ENCODE data around the gene BLOC1S3. TPM values are rescaled to one million over a fixed set of nuclear protein-coding genes. Genes with fewer than 3 reads are reported as not detected.

Gene BLOC1S3
- total RNA-seq, 1 donor, result 7.7 TPM

GRCh38 chr19:45215391-45216191 is 37.0 kb downstream of the BLOC1S3 start:
- no peak overlapping the region for H3K4me3 ChIP-seq (ENCODE audit: low read depth, low read length)
- DNase-seq (ENCODE audit: low read depth), result no peak
- TF ChIP-seq CTCF (IDR thresholded peaks at IDR 0.05; ENCODE audit: insufficient read depth, low read length), result no peak

- DNase-seq (ENCODE audit: low read depth), result peak; percentile 58
- no peak for TF ChIP-seq CTCF (IDR thresholded peaks at IDR 0.05; ENCODE audit: insufficient read depth, low read length)
- no peak overlapping the region for H3K4me3 ChIP-seq (ENCODE audit: low read depth, low read length)
These were observed 38.1 kb downstream of the BLOC1S3 start for GRCh38 chr19:45216667-45217066.

GRCh38 chr19:45217193-45217956 is 38.8 kb downstream of the BLOC1S3 start:
- peak overlapping the region; percentile 3 for H3K4me3 ChIP-seq (ENCODE audit: low read depth, low read length)
- no peak for TF ChIP-seq CTCF (IDR thresholded peaks at IDR 0.05; ENCODE audit: insufficient read depth, low read length)
- no peak for DNase-seq (ENCODE audit: low read depth)

- no peak overlapping the region for H3K4me3 ChIP-seq (ENCODE audit: low read depth, low read length)
- TF ChIP-seq CTCF (IDR thresholded peaks at IDR 0.05; ENCODE audit: insufficient read depth, low read length), result no peak
- DNase-seq (ENCODE audit: low read depth), result no peak
These were observed 39.4 kb downstream of the BLOC1S3 start for GRCh38 chr19:45217957-45218334.

GRCh38 chr19:45218426-45218825 is 39.8 kb downstream of the BLOC1S3 start:
- DNase-seq (ENCODE audit: low read depth), result no peak
- no peak overlapping the region for H3K4me3 ChIP-seq (ENCODE audit: low read depth, low read length)
- no peak for TF ChIP-seq CTCF (IDR thresholded peaks at IDR 0.05; ENCODE audit: insufficient read depth, low read length)

- TF ChIP-seq CTCF (IDR thresholded peaks at IDR 0.05; ENCODE audit: insufficient read depth, low read length), result no peak
- H3K4me3 ChIP-seq (ENCODE audit: low read depth, low read length), result no peak overlapping the region
These were observed 40.5 kb downstream of the BLOC1S3 start for GRCh38 chr19:45218911-45219743.

More at GRCh38 chr19:45218911-45219743, 40.5 kb downstream of the BLOC1S3 start:
- no peak for DNase-seq (ENCODE audit: low read depth)

Data from fibroblast of the aortic adventitia (primary cell).